GM18870 (cell line): Measurements from ENCODE around the gene PSME2.

Experiments used
- ATAC-seq: cut with Tn5 transposase; IDR thresholded peaks from one replicate; pipeline ENCODE4 v1.9.1; 2021; ENCODE audit warnings: moderate library complexity; ENCODE audit not compliant: unreplicated experiment

PSME2 gene

GRCh38 chr14:24136684-24137528, 9.5 kb downstream of the PSME2 start:
- ATAC-seq, result no peak

DNA sequence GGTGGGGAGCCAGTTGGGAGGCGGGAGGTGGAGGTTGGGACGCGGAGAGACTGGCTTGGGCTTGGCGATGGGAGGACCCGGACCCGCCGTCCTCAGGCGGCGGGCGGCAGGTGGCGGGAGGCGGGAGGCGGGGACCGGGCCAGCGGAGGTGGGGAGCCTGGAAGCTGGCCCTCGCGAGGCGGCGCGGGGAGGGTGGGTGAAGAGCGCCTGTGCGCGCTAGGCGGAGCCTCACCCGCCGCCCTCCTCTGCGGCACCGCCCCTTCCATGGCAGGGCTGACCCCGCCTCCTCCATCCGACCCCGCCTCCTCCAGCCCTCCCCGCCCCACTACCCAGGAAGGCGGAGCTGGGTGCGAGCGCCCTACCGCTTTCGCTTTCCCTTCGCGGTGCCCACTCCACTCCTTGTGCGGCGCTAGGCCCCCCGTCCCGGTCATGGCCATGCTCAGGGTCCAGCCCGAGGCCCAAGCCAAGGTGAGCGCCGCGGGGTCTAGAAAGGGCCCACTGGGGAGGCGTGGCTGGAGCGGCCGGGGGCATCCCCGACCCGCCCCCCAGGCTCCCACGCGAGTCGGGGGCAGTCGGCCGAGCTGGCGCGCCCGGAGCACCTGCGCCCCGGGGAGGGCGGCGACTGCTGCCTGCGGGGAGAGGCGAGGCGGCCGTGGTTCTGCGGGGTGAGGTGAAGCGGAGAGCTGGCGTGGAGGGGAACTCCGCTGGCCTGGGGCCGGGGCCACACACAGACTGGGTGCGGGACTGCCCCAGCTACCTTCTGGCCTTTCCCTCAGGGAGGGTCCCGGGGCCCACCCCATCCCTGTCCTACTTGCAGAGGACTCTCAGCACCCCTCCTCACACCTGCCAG, 10.4 kb downstream of the PSME2 start, which contains the start of gene PSME1:
TSS of gene PSME1 (plus strand) at position 361 of the 850 bp plus-strand sequence. CDS start at position 430, 69 bp downstream.
- ATAC-seq, result peak; percentile 34

DNA sequence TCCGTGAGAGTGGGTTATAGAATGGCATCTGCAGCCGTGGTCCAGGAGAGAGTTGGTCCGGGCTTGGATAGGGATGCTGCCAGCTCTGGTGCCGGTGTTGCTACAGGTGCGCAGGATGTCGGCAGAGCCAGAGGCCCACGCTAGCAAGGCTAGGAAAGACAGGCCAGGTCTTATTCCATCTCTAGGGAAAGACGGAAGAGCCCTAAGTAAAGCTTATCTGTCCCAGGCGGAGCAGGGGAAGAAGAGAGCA, 10.9 kb downstream of the PSME2 start:
- ATAC-seq, result peak; percentile 15

- no peak for ATAC-seq
Measured at GRCh38 chr14:24133735-24134134, 12.7 kb downstream of the PSME2 start.

DNA sequence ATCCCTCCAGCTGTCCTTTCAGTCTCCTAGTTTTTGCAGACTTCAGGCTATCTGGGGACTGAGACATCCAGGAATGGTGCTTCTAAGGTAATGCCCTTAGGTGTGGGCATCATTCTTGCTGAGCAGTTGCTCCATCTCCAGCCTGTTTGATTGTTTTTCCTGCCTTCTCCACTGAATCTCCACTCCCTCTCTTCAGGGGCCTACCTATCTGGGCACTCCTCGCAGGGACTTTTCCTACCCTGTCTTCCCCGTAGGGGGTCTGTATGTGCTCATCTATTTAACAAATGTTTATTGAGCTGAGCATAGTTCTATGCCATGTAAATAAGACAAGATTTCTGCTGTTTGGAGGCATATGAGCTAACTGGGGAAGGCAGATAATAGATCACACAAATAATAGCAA, 13.4 kb downstream of the PSME2 start:
- no peak for ATAC-seq

GRCh38 chr14:24132061-24132685, 14.2 kb downstream of the PSME2 start:
- ATAC-seq, result no peak

DNA sequence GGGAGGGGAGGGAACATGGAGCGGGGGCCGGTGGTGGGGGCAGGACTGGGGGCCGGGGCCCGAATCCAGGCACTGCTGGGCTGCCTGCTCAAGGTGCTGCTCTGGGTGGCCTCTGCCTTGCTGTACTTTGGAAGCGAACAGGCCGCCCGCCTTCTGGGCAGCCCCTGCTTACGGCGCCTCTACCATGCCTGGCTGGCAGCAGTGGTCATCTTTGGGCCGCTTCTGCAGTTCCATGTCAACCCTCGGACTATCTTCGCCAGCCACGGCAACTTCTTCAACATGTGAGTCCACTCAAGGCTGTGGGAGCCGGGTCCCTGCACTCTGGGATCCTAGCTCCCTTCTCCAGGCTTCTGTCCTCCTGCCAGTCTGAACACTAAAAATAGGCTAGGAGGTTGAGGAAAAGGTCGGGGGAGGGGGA, 14.9 kb downstream of the PSME2 start:
- no peak for ATAC-seq

GRCh38 chr14:24130717-24131548, 15.5 kb downstream of the PSME2 start:
- ATAC-seq, result no peak

DNA sequence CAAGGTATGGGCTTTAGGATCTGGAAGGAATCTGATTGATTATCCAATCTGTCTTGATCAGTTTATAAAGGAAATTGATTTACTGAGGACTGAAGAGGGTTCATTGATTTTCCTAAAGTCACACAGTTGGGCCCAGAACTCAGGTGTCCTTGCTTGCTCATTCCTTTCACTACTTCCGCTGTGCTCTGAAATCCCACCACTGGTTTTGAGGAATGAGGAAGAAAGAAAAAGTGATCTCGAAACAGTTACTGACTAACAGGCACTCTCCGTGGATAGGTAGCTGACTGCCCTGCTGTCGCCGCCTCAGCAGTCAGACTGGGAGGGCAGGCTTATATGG, 16.1 kb downstream of the PSME2 start, which contains the start of gene FITM1:
TSS of gene FITM1 (plus strand) at position 280 of the 337 bp plus-strand sequence. CDS start 905 bp downstream, outside the sequence.
- no peak for ATAC-seq

GRCh38 chr14:24129410-24129998, 16.9 kb downstream of the PSME2 start:
- no peak for ATAC-seq

DNA sequence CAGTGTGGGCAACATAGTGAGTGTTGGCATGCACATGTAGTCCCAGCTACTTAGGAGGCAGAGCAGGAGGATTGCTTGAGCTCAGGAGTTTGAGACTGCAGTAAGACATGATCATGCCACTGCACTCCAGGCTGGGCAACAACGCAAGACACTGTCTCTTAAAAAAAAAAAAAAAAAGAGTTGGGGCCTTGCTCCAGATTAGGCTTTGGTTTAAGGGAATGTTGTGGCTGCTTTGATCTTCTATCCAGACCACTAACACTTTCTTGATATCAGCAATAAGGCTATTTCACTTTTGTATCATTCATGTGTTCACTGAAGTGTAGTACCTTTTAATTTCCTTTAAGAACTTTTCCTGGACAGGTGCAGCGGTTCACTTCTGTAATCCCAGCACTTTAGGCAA, 18.7 kb downstream of the PSME2 start:
- ATAC-seq, result no peak

GRCh38 chr14:24126939-24127338, 19.5 kb downstream of the PSME2 start:
- ATAC-seq, result no peak

- peak; percentile 50 for ATAC-seq
Measured at GRCh38 chr14:24123424-24124417, 22.7 kb downstream of the PSME2 start.

GRCh38 chr14:24122898-24123297, 23.5 kb downstream of the PSME2 start:
- ATAC-seq, result no peak

DNA sequence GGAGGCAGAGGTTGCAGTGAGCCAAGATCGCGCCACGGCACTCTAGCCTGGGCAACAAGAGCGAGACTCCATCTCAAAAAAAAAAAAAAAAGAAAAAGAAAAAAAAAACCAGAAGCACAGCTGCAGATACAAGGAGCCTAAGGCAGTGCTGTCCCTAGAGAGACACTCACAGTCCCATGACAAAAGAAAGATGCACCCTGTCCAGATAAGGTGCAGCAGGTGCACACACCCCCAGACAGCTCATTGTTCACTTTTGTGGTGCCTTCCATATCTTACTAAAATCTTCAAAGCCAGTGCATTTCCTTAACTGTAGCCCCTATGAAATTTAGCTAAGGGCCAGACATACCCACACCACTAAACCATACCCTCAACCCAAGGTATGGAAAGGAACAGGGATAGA, 24.0 kb downstream of the PSME2 start:
- no peak for ATAC-seq

DNA sequence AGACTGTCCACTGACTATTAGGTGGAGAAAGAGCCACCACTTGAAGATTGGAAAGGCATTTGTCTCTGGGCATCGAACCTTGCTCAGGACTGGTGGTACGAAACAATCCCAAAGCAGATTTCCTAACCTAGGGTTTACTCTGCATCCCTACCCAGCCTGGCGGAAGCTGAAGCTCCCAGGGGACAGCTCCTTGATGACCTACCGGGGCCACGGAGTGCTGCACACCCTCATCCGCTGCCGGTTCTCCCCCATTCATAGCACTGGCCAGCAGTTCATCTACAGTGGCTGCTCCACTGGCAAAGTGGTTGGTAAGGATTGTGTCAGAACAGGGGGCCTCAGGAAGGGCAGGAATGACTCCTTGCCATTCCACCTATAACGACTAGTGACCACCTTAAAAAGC, 25.2 kb downstream of the PSME2 start:
- no peak for ATAC-seq

- ATAC-seq, result no peak
Measured at GRCh38 chr14:24119691-24120090, 26.7 kb downstream of the PSME2 start.

DNA sequence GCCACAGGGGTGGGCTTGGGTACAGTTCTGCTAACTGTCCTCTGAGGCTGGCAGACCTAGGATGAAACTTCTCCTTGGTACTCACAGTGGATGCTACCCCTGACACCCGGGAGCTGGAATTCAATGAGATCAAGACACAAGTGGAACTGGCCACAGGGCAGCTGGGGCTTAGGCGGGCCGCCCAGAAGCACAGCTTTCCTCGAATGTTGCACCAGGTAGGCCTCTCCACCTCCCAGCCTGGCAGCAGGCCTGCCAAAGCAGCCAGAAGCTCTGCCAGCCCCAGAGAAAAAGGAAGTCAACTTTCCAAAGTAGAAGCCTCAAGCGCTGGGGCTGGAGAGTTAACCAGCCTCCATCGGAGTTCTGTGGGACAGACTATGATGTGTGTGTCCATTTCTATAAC, 29.2 kb downstream of the PSME2 start:
- ATAC-seq, result no peak

GRCh38 chr14:24116128-24116814, 30.1 kb downstream of the PSME2 start:
- ATAC-seq, result no peak
